T-helper 17 cell (primary cell): Measurements from ENCODE around the gene NIT2. TPM values are rescaled to one million over a fixed set of nuclear protein-coding genes. Genes with fewer than 3 reads are reported as not detected.

Source experiments
- ATAC-seq: fragments of 150-1000 bp; cut with Tn5 transposase; 2 replicates; pipeline ENCODE4 v1.10.0; 2021; ENCODE audit warnings: mild to moderate bottlenecking, moderate library complexity
- DNase-seq, 3 donors: peaks; one replicate each; pipeline versions ENCODE4 v3.0.0 to v3.0.0-alpha.2; 2020 to 2021
- H3K9me3 ChIP-seq: one replicate; pipeline ENCODE4 v1.7.0; 2013; ENCODE audit warnings: low read length, mild to moderate bottlenecking; ENCODE audit not compliant: control insufficient read depth, poor library complexity, severe bottlenecking
- H3K27ac Mint-ChIP-seq: one replicate; pipeline ENCODE4 v1.8.0; 2022; ENCODE audit warnings: mild to moderate bottlenecking, moderate library complexity, mixed read lengths
- H3K27me3 Mint-ChIP-seq: one replicate; pipeline ENCODE4 v1.8.0; 2022; ENCODE audit warnings: mixed read lengths
- H3K36me3 Mint-ChIP-seq: one replicate; pipeline ENCODE4 v1.8.0; 2022; ENCODE audit warnings: low read depth, mixed read lengths
- H3K4me1 Mint-ChIP-seq: one replicate; pipeline ENCODE4 v1.8.0; 2022; ENCODE audit warnings: mild to moderate bottlenecking, mixed read lengths
- H3K4me3 Mint-ChIP-seq: one replicate; pipeline ENCODE4 v1.8.0; 2022; ENCODE audit warnings: mild to moderate bottlenecking, moderate library complexity, mixed read lengths
- total RNA-seq, 4 donors: library from RNA in 2 of 4; stranded (reverse) in 2 of 4; gene quantifications; one replicate each; pipeline ENCODE4 v1.2.3 and lab custom pipeline; 2022 to 2026

NIT2 gene
- total RNA-seq, 2 donors from 2014 or later, result 24.0 to 30.1 TPM

DNA sequence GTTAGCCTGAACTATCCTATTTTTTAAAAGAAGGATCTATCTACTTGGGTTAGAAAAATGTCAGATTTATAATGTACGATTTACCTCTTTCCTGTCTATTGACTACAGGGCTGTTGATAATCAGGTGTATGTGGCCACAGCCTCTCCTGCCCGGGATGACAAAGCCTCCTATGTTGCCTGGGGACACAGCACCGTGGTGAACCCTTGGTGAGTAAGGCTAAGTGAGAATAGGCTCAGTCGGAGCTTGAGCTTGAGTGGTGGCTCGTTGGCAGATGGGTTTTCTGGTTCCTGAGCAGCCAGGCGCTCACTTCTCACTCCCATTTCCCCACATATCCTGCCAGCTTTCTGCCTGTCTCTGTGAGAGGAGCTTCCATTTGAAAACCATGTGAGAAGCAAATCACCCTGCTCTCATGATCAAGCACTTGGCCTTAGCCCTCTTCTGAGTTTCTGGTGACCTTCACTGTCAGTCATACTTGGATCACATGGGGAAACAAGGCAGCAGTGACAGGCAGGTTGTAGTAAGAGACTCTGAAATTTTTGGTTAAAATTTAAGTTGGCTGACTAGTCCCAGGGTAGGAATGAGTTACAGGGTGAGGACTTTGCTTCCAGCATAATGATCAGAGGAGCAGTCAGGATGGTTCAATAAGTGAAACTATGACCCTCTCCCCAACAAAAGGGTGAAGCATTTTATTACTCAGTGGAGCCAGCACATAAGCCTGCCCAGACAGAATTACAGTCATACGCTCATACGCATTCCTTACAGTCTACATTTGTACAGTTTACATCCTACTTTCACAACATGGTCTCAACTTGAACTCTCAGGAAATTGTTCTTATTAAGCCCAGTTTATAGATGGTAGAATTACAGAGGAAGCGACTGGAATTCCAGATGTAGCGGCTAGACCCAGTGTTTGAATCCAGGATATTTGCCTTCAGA is 18.0 kb downstream of the NIT2 start:
- H3K27ac Mint-ChIP-seq, result no peak overlapping the region
- H3K27me3 Mint-ChIP-seq, result no peaks in the 10 kb centered on the region
- H3K9me3 ChIP-seq, result peaks cover 3% of the 10 kb centered on the region
- DNase-seq (no peak), ATAC-seq (no peak)
- H3K4me3 Mint-ChIP-seq, result no peak overlapping the region
- peaks cover 12% of the 10 kb centered on the region for H3K36me3 Mint-ChIP-seq
- H3K4me1 Mint-ChIP-seq, result no peaks in the 10 kb centered on the region

DNA sequence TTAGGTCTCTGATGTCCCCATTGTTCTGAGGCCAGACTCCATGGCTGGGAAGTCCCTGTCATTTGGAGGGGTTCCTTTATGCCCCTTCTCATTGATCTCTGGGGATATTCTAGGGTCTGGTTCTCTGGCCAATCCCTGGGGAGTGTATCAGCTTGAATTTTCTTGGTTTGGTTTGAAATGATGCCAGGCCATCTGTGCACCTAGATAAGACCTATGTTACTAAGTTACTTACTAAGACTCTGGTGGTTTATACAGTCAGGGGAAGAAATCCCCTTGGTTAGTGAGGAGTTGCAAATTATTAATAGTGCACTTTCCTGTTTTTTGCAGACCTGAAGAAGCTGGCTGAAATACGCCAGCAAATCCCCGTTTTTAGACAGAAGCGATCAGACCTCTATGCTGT is 20.3 kb downstream of the NIT2 start:
- Mint-ChIP-seq H3K36me3 (peaks cover 6% of the 10 kb centered on the region), H3K27ac (peak overlapping the region; percentile 24), H3K4me3 (no peak overlapping the region), H3K27me3 (no peaks in the 10 kb centered on the region), H3K4me1 (no peaks in the 10 kb centered on the region)
- DNase-seq, result no peak
- no peak for ATAC-seq
- peaks cover 3% of the 10 kb centered on the region for H3K9me3 ChIP-seq

DNA sequence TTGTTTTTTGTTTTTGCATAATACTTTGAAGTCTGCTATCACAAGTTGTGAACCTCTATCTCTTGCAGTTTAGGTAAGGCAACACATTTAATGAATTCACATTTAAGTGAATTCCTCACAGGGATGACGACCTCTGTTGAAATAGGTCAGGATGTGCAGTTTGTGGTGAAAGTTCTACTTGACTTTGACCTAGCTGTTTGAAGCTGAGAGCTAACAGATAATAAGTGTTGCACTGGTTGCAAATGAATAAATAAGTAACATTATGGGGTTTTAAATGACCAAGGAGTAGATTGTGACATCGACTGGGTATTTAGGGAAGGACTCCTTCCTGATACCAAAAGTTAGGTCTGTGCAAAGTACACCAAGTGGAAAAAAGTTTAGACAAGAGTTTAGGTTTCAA is 23.9 kb downstream of the NIT2 start:
- H3K27me3 Mint-ChIP-seq, result no peaks in the 10 kb centered on the region
- H3K4me1 Mint-ChIP-seq, result no peaks in the 10 kb centered on the region
- peaks cover 4% of the 10 kb centered on the region for H3K36me3 Mint-ChIP-seq
- H3K27ac Mint-ChIP-seq, result no peak overlapping the region
- no peak overlapping the region for H3K4me3 Mint-ChIP-seq
- no peak for ATAC-seq
- H3K9me3 ChIP-seq, result no peaks in the 10 kb centered on the region
- no peak for DNase-seq

DNA sequence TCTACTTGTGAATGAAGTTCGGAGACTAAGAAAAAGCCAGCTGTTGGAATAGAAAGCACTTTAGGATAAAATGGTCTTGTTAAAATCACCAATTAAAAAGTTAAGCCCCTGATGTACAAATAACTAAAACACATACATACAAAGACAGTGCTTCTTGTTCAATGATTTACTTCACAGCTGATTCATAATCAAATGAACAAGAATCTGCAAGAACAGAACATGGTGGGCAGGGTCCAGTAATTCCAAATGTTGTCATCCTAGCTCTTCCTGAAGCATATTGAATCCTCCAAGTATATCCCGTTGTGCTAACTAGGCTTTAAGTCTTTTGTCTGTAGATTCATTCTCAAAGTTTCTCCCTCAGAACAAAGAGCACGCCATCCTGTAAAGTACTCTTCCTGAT is 24.5 kb downstream of the NIT2 start:
- ATAC-seq (no peak), DNase-seq (no peak)
- H3K9me3 ChIP-seq, result no peaks in the 10 kb centered on the region
- Mint-ChIP-seq H3K4me3 (no peak overlapping the region), H3K27ac (no peak overlapping the region), H3K36me3 (peaks cover 4% of the 10 kb centered on the region), H3K4me1 (no peaks in the 10 kb centered on the region), H3K27me3 (no peaks in the 10 kb centered on the region)

DNA sequence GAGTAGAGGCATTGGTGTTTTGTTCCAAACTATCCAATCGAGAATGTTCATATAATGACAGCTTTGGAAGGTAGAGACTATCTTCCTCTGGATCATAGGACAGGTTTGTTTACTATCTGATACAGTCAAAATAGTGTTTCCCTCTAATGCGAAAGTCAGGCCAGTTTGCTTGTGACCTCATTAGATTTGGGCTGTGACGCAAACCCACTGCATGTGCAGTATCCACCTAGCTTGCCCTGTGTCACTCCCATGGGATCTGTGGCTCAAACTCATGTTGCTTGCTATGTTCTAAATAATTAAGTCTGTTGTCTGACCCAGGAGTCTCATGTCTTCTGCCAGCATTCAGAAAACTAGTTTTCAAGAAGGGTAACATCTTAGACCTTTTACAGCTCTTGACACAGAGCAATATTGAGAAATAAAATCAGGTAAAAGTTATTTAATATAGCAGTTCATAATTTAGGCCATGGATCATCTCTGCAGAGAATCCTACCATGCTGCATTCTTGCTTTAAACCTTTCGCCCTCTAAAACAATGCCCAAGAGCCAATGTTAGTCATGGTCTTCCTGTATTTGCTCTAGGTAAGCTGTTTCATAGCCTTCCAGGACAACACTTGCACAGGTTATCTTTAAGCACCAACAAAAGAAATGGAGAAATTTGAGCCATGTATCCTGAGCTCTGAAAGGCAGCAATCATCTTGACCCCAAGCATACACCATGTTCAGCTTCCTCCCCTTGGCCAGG is 26.4 kb downstream of the NIT2 start:
- ATAC-seq, result no peak
- Mint-ChIP-seq H3K27ac (no peak overlapping the region), H3K27me3 (no peaks in the 10 kb centered on the region), H3K4me3 (no peak overlapping the region), H3K36me3 (peaks cover 2% of the 10 kb centered on the region), H3K4me1 (no peaks in the 10 kb centered on the region)
- no peak for DNase-seq
- H3K9me3 ChIP-seq, result no peaks in the 10 kb centered on the region

DNA sequence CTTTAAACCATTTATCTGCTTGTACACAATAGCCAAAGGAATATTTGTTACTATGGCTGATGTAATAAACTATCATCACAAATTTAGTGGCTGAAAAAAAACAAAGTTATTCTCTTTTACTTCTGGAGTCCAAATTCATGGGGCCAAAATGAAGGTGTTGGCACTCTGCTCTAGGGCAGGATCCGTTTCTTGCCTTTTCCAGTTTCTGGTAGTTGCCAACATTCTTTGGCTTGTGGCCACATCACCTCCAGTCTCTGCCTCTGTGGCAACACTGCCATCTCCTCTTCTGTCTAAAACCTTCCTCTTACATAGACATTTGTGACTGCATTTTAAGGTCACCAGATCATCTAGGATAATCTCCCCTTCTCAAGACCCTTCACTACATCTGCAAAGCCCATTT is 27.3 kb downstream of the NIT2 start:
- peaks cover 2% of the 10 kb centered on the region for H3K4me1 Mint-ChIP-seq
- no peaks in the 10 kb centered on the region for H3K27me3 Mint-ChIP-seq
- ATAC-seq (no peak), DNase-seq (no peak)
- no peak overlapping the region for H3K27ac Mint-ChIP-seq
- H3K4me3 Mint-ChIP-seq, result no peak overlapping the region
- no peaks in the 10 kb centered on the region for H3K9me3 ChIP-seq
- H3K36me3 Mint-ChIP-seq, result peaks cover 5% of the 10 kb centered on the region

DNA sequence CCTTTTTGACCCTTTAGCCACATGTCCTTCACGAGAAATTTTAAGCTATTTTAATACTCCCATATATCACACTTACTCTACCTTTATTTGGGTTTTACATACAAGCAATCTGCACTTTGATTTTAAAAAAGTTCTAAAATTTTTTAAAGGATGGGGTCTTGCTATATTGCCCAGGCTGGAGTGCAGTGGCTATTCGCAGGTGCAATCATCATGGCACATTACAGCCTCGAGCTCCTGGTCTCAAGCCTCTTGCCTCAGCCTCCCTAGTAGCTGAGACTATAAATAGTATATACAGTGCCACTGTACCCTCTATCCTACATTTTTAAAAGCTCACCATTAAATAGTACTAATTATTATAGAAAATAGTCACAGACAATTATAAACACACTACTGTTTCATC is 29.9 kb downstream of the NIT2 start:
- Mint-ChIP-seq H3K4me3 (no peak overlapping the region), H3K27me3 (no peaks in the 10 kb centered on the region), H3K27ac (no peak overlapping the region), H3K4me1 (peaks cover 2% of the 10 kb centered on the region), H3K36me3 (peaks cover 5% of the 10 kb centered on the region)
- H3K9me3 ChIP-seq, result no peaks in the 10 kb centered on the region
- DNase-seq (no peak), ATAC-seq (no peak)

DNA sequence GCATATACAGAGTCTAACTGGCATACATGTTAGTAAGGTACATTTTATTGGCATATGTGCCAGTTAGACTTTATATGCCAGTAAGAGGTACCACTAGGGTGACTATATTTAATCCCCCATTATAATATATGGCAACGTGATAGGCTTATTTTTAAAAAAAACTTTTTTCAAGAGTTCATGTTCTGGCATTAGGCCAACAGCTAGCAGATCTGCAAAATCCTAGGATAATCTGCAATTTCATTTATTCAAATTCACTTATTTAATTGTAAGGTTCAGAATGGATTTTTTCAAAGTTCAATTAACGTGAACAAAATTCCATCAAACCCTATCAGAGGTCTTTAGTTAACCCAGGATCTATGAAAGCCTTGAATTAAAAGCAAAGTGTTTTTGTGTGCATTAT is 31.9 kb downstream of the NIT2 start:
- no peak for DNase-seq
- H3K36me3 Mint-ChIP-seq, result peaks cover 5% of the 10 kb centered on the region
- H3K27ac Mint-ChIP-seq, result peak overlapping the region; percentile 14
- no peaks in the 10 kb centered on the region for H3K9me3 ChIP-seq
- H3K4me3 Mint-ChIP-seq, result no peak overlapping the region
- peaks cover 2% of the 10 kb centered on the region for H3K4me1 Mint-ChIP-seq
- H3K27me3 Mint-ChIP-seq, result no peaks in the 10 kb centered on the region
- no peak for ATAC-seq

DNA sequence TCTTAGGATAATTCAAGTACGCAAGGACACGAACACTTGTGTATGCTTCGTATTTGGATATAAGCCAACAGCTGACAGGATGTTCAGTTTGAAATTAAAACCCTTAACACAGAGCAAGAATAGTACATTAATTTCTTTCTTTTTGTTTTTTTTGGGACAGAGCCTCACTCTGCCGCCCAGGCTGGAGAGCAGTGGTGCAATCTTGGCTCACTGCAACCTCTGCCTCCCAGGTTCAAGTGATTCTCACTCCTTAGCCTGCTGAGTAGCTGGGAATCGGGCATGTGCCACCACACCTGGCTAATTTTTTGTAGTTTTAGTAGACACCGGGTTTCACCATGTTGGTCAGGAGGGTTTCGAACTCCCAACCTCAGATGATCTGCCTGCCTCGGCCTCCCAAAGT is 33.9 kb downstream of the NIT2 start:
- no peaks in the 10 kb centered on the region for H3K27me3 Mint-ChIP-seq
- peaks cover 3% of the 10 kb centered on the region for H3K36me3 Mint-ChIP-seq
- H3K4me3 Mint-ChIP-seq, result no peak overlapping the region
- DNase-seq, result no peak
- H3K9me3 ChIP-seq, result no peaks in the 10 kb centered on the region
- no peak overlapping the region for H3K27ac Mint-ChIP-seq
- peaks cover 2% of the 10 kb centered on the region for H3K4me1 Mint-ChIP-seq
- ATAC-seq, result no peak

DNA sequence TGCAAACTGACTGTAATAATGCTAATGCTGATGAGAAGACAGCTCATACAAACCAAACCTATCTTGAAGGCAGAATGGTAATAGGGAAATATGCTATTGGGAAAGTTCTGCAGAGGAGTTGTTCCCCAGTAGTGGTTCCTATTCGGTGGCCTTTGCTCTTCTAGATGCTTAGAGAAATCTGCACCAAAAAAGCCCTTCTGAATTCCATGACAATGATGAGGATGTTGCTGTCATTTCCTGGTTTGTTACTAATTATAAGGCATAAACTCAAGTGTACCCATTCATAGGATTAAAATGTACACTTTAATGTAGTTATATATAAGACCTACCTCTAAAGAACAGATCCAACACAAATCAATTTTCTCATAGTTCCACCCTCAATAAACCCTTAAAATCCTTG is 36.2 kb downstream of the NIT2 start:
- no peak for DNase-seq
- peaks cover 2% of the 10 kb centered on the region for H3K4me1 Mint-ChIP-seq
- H3K36me3 Mint-ChIP-seq, result peaks cover 3% of the 10 kb centered on the region
- no peak overlapping the region for H3K4me3 Mint-ChIP-seq
- no peaks in the 10 kb centered on the region for H3K9me3 ChIP-seq
- no peaks in the 10 kb centered on the region for H3K27me3 Mint-ChIP-seq
- ATAC-seq, result no peak
- H3K27ac Mint-ChIP-seq, result no peak overlapping the region

DNA sequence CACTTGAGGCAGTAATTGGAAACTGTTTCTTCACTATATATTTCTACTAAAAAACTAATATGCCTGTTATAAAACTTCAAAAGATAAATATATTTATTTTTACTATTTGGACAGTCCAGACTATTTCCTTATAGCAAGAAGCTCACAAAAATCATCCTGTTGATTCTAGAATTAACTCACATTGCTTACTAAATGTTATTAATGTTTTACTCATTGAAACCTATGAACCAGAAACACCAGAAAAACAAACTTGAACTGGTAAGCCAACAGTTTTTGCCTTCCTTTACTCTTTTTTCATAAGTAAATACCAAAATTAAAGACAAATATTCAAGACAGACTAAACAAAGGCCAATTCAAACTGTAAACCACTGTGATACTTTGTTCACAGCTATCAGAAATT is 40.0 kb downstream of the NIT2 start:
- Mint-ChIP-seq H3K4me1 (no peaks in the 10 kb centered on the region), H3K4me3 (no peak overlapping the region), H3K36me3 (no peaks in the 10 kb centered on the region), H3K27me3 (no peaks in the 10 kb centered on the region), H3K27ac (no peak overlapping the region)
- ATAC-seq (no peak), DNase-seq (no peak)
- no peaks in the 10 kb centered on the region for H3K9me3 ChIP-seq

DNA sequence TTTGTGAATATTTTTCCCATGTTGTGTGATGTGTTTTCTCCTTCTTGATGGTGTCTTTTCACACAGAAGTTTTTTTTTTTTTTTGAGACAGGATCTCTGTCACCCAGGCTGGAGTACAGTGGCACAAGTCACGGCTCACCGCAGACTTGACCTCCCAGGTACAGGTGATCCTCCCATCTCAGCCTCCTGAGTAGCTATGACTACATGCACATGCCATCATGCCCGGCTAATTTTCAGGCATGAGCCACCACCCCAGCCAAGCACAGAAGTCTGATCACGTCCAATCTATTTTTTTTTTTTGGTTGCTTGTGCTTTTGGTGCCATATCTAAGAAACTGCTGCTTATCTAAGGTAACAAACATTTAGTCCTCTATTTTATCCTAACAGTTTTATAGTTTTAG is 41.7 kb downstream of the NIT2 start:
- Mint-ChIP-seq H3K4me3 (no peak overlapping the region), H3K4me1 (no peaks in the 10 kb centered on the region), H3K27me3 (no peaks in the 10 kb centered on the region), H3K27ac (no peak overlapping the region), H3K36me3 (no peaks in the 10 kb centered on the region)
- no peaks in the 10 kb centered on the region for H3K9me3 ChIP-seq
- DNase-seq (no peak), ATAC-seq (no peak)

DNA sequence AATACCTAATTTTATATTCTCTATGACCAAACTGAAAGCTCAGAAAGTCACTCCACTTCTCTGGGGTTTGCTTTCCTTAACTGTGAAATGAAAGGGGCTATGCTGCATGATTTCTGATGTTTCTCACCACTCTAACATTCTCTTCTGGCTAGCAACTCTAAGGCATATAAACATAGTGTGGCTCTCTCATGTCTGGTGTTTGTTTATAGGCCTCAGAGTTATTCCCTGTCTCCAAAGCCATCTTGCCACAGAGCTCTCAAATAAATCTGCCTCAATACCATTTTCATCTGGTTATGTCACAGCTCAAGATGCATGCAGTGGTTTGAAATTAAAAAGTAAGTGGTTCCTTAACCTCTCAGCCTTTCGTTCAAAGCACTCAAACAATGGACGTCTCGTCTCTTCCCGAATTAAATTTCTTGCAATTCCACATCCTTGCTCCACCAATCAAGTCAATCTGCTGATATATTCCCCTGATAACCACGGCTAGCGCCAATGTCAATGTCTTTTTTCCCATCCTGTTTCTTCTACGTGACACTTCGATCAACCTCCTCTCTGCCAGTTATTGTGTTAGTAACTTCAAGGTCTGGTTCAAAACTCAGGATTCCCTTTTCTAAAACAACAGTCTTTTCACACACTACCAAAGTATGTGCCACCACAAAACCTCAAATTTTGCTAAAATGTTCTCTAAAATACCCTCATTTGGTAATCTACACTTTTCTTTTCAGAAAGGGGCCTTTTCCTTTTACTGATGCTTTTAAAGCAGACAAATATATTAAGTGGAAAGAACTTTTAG is 50.4 kb downstream of the NIT2 start:
- peak overlapping the region; percentile 78 for H3K27ac Mint-ChIP-seq
- no peak overlapping the region for H3K4me3 Mint-ChIP-seq

More for the DNA sequence above, 50.4 kb downstream of the NIT2 start:
- H3K4me1 Mint-ChIP-seq, result peaks cover 15% of the 10 kb centered on the region
- H3K27me3 Mint-ChIP-seq, result no peaks in the 10 kb centered on the region
- H3K9me3 ChIP-seq, result no peaks in the 10 kb centered on the region
- DNase-seq (no peak), ATAC-seq (no peak)
- H3K36me3 Mint-ChIP-seq, result peaks cover 13% of the 10 kb centered on the region
